GM12872 (cell line): ENCODE data around the gene DLX3.

Source experiments
- TF ChIP-seq, protein P1 (sequence below): IDR thresholded peaks from 3 replicates; pipeline ENCODE4 v1.5.1; 2011; ENCODE audit warnings: low read depth, mild to moderate bottlenecking, low read length, moderate library complexity; ENCODE audit not compliant: insufficient read depth

DLX3 gene

DNA sequence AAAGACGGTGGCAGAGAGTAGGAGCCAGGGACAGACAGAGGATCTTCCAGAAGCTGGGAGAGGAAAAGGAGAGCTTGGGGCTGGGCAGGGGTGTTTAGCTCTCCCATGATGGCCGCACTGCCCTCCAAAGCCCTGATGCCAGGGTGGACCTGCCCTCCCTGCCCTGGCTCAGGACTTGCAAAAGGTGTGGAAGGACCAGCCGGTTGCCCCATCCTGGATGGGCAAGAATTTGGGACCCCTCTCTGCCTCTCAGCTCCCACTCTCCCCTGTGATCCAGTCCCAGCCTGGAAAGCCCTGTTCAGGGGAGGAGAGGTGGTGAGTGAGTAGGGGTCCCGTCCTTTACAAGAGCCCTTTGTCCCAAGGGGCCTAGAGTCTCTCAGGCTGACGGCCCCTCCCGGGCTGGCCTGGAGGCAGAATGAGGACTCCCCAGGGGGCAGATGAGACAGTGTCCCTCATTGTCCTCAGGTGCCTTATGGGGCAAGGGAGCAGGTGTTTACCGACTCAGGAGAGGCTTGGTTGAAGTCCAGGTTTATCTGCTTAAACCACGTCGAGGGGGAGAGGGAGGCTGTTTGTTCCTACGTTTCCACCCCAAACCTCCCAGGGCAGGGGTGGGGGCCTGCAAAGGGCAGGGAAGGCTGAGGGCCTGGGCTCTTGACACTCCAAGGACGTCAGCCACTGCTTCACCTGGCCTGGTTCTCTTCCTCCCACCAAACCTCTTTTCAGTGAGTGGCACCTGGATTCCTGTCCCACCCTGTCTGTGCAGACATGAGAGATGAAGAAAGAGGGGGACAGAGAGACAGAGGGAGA, 41.6 kb upstream of the DLX3 start:
- TF ChIP-seq, protein P1, sequence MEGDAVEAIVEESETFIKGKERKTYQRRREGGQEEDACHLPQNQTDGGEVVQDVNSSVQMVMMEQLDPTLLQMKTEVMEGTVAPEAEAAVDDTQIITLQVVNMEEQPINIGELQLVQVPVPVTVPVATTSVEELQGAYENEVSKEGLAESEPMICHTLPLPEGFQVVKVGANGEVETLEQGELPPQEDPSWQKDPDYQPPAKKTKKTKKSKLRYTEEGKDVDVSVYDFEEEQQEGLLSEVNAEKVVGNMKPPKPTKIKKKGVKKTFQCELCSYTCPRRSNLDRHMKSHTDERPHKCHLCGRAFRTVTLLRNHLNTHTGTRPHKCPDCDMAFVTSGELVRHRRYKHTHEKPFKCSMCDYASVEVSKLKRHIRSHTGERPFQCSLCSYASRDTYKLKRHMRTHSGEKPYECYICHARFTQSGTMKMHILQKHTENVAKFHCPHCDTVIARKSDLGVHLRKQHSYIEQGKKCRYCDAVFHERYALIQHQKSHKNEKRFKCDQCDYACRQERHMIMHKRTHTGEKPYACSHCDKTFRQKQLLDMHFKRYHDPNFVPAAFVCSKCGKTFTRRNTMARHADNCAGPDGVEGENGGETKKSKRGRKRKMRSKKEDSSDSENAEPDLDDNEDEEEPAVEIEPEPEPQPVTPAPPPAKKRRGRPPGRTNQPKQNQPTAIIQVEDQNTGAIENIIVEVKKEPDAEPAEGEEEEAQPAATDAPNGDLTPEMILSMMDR, result no peak

DNA sequence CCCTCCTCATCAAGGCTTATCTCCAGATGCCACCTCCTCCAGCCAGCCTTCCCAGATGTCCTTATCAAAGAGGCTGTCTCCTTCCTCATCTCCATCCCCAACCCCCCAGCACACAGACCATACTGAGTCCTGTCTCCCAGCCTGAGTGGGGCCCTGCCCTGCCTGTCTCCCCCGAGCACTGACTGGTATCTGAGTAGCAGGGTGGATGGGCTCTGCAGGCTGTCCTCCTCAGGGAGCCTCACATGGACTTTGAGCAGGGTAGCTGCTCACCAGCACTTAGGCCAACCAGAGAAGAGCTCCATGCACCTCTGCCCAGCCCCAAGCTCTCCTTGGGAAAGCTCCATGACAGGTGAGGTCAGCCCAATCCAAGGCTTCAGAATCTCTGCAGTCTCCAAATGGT, 40.9 kb upstream of the DLX3 start:
- TF ChIP-seq, protein P1, result no peak

DNA sequence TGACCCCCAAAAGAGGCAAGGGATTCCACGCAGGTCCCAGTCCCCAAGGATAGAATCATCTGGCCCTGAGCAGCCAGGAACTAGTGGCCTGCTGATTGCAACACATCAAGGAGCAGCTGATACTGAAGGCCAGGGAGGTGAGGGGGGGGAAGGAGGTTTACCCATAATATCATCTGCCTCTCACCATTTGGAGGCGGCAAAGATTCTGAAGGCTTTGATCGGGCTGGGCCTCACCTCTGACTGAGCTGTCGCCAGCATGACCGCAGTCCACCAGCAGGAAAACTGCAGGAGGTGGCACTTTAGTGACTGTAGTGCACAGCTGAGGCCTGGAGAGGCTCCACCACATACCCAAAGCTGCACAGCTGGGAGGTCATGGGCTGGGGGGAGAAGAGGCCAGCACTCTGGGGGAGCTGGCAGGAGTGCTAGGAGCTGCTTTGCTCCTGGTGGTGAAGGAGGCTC, 40.4 kb upstream of the DLX3 start:
- TF ChIP-seq, protein P1, result no peak

DNA sequence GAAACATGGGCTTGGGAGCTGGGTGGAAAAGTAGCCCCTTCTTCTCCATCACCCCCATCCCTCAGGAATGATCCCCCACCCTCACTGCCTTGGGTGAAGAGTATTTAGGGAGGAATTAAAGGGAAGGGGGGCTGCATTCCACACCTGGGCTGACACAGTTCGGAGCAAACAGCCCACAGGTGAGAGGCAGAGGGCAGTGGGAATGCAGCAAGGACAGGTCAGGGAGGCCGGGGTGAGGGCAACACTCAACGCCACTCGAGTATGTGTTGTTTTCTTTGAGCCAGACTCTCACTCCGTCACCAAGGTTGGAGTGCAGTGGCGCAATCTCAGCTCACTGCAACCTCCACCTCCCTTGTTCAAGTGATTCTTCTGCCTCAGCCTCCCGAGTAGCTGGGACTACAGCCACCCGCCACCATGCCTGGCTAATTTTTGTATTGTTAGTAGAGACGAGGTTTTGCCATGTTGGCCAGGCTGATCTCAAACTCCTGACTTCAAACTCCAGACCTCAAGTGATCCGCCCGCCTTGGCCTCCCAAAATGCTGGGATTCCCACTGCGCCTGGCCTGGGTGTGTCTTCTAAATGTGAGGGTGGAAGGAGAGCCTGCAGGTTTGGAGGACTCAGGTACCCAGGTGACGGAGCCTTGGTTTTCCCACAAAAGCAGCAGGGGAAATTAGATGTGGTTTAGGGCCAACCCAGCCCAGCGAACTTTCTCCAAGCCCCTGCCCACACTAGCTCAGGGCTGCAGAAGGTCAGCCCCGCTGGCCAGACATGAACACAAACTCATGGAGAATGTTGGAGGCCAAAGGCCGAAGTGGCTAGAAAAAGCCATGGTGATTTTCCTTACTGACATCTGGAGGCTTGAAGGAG, 39.7 kb upstream of the DLX3 start:
- TF ChIP-seq, protein P1, result no peak

DNA sequence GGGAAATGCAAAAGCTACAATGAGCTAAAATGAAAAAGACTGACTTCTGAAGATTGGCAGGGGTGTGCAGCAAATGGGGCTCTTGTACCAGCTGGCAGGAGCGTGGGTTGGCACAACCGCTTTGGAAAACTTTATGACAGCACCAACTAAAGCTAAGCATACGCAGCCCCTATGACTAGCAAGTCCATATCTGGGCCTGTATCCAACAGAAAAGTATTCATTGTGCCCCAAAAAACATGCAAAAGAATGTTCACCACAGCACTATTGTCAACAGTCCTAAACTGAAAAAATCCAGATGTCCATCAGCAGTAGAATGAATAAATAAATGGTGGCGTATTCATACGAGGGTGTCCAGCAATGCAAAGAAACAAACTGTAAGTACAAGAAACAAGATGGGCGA, 38.3 kb upstream of the DLX3 start:
- TF ChIP-seq, protein P1, result no peak

DNA sequence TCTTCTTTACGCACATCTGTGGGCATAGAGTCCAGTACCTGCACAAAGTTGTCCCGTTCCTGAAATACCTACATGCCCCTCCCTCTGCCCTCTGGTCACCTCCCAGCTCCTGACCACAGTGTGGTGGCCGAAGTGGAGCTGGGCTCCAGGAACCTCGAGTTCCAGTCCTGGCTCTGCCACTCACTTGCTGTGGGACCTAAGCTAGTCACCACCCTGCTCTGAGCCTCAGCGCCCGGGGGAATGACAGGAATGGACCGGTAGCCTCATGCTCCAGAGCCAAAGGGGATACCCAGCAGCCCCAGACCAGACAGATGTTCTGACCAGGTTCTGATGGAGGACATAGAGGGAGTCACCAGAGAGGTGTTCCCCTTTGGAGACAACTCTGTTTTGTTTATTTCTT, 34.2 kb upstream of the DLX3 start:
- TF ChIP-seq, protein P1, result no peak

DNA sequence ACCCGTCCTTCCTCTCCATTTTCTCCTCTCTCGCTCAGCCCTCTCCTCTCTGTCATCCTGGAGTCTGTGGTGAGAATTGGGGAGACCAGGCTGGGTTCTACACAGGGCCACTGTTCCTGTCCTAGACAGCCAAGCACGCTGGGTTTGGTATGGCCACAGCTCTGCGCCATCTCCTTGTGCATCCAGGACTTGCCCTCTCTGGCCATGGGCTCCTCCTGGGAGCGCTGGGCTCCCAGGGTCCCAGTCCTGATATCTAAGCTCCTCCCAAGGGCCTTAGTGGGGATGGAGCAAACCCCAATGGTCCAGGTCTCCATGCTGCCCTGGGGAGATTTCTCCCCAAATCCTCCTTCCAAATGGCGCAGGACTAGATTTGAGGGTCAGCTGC, 33.7 kb upstream of the DLX3 start:
- TF ChIP-seq, protein P1, result no peak
